SK-N-SH (cell line): ENCODE results near the gene DLG3. TPM values are rescaled to one million over a fixed set of nuclear protein-coding genes. Genes with fewer than 3 reads are reported as not detected.

Experiments used
- CTCF ChIA-PET: fragments of 300-600, 350-600 bp; formaldehyde crosslinking; extraction: SDS; loops from one replicate; lab custom pipeline; 2021; lab: Yijun Ruan, JAX
- POLR2A ChIA-PET: fragments of 350-600 bp; sonication (Branson Sonifier 250); formaldehyde crosslinking; extraction: SDS; loops from one replicate; lab custom pipeline; 2020; ENCODE audit warnings: antibody characterized with exemption, inconsistent platforms; lab: Yijun Ruan, JAX
- DNase-seq: peaks from one replicate; pipeline ENCODE4 v3.0.0; 2012
- H2AFZ ChIP-seq: fragments of 200-600 bp; sonication (generic); 2 replicates; pipeline ENCODE4 v1.8.1; 2016; ENCODE audit warnings: antibody characterized with exemption, mild to moderate bottlenecking, low read depth
- H3F3A ChIP-seq: fragments of 200-600 bp; sonication (generic); replicated peaks from 2 replicates; pipeline ENCODE3; 2016; ENCODE audit warnings: antibody characterized with exemption, mild to moderate bottlenecking; ENCODE audit not compliant: insufficient read depth
- H3K27ac ChIP-seq, 2 experiments: fragments of 200-500 bp in 1 of 2; fragments of 200-600 bp in 1 of 2; sonication (Bioruptor generic) in 1 of 2; sonication (generic), shearing (Covaris generic) in 1 of 2; 2 replicates each; pipeline versions ENCODE4 v1.5.1 to v1.6.1; 2014 to 2016; ENCODE audit warnings: low read depth in 2 of 2, inconsistent platforms in 1 of 2, low read length in 1 of 2, mild to moderate bottlenecking in 1 of 2, mixed read lengths in 1 of 2
- H3K27me3 ChIP-seq: fragments of 200-600 bp; sonication (generic), shearing (Covaris generic); 2 replicates; pipeline ENCODE4 v1.6.1; 2016; ENCODE audit warnings: mixed run types; ENCODE audit not compliant: insufficient read depth
- H3K36me3 ChIP-seq, 2 experiments: fragments of 200-500 bp in 1 of 2; fragments of 200-600 bp in 1 of 2; sonication (Bioruptor generic) in 1 of 2; sonication (generic) in 1 of 2; replicated peaks in 1 of 2; 2 replicates each; pipeline versions ENCODE3 to v1.5.1; 2014 to 2016; ENCODE audit warnings: low read length in 1 of 2, mild to moderate bottlenecking in 1 of 2; ENCODE audit not compliant: insufficient read depth in 2 of 2, control insufficient read depth in 1 of 2
- H3K4me1 ChIP-seq, 2 experiments: fragments of 200-500 bp in 1 of 2; fragments of 200-600 bp in 1 of 2; sonication (Bioruptor generic) in 1 of 2; sonication (generic), shearing (Covaris generic) in 1 of 2; 2 replicates each; pipeline versions ENCODE4 v1.5.1 to v1.6.1; 2014 to 2016; ENCODE audit warnings: low read depth in 1 of 2, low read length in 1 of 2, mixed run types in 1 of 2; ENCODE audit not compliant: insufficient read depth in 2 of 2, control insufficient read depth in 1 of 2
- H3K4me2 ChIP-seq: fragments of 200-600 bp; sonication (generic), shearing (Covaris generic); 2 replicates; pipeline ENCODE4 v1.6.1; 2017; ENCODE audit warnings: mixed run types
- H3K4me3 ChIP-seq, 2 experiments: fragments of 200-500 bp in 1 of 2; fragments of 200-600 bp in 1 of 2; sonication (Bioruptor generic) in 1 of 2; sonication (generic), shearing (Covaris generic) in 1 of 2; 2 replicates each; pipeline versions ENCODE4 v1.5.1 to v1.8.1; 2014 to 2016; ENCODE audit warnings: low read depth in 2 of 2, inconsistent platforms in 1 of 2, low read length in 1 of 2, mild to moderate bottlenecking in 1 of 2, mixed read lengths in 1 of 2, moderate library complexity in 1 of 2
- H3K79me2 ChIP-seq: fragments of 200-600 bp; sonication (generic); 2 replicates; pipeline ENCODE4 v1.8.1; 2017; ENCODE audit warnings: mild to moderate bottlenecking; ENCODE audit not compliant: insufficient read depth
- H3K9ac ChIP-seq: fragments of 200-600 bp; sonication (generic); 2 replicates; pipeline ENCODE4 v1.6.1; 2017; ENCODE audit warnings: mixed run types
- H3K9me2 ChIP-seq: fragments of 200-600 bp; sonication (generic); 2 replicates; pipeline ENCODE4 v1.6.1; 2017; ENCODE audit warnings: mixed run types
- H3K9me3 ChIP-seq: fragments of 200-600 bp; sonication (generic); 2 replicates; pipeline ENCODE4 v1.6.1; 2017; ENCODE audit warnings: mixed run types, mild to moderate bottlenecking, moderate library complexity
- H4K20me1 ChIP-seq: fragments of 200-600 bp; sonication (generic); 2 replicates; pipeline ENCODE4 v1.6.1; 2017; ENCODE audit warnings: mild to moderate bottlenecking, mixed run types; ENCODE audit not compliant: insufficient read depth
- CHD2 ChIP-seq: fragments of 150-350 bp; IDR thresholded peaks from 2 replicates; pipeline ENCODE4 v1.6.1; 2018; ENCODE audit warnings: low read length; ENCODE audit not compliant: partially characterized antibody
- CTCF ChIP-seq: fragments of 200-600 bp; sonication (generic); IDR thresholded peaks from 2 replicates; pipeline ENCODE4 v1.6.1; 2017; ENCODE audit warnings: antibody characterized with exemption, mild to moderate bottlenecking, moderate library complexity
- ELF1 ChIP-seq: IDR thresholded peaks from 2 replicates; pipeline ENCODE4 v1.4.0; 2012
- FOSL2 ChIP-seq: IDR thresholded peaks from 2 replicates; pipeline ENCODE4 v1.4.0; 2012; ENCODE audit warnings: low read depth, mild to moderate bottlenecking, moderate library complexity, borderline replicate concordance
- GABPA ChIP-seq: IDR thresholded peaks from 2 replicates; pipeline ENCODE4 v1.4.0; 2012; ENCODE audit warnings: low read depth, mild to moderate bottlenecking
- MEF2A ChIP-seq: IDR thresholded peaks from 2 replicates; pipeline ENCODE4 v1.4.0; 2012; ENCODE audit warnings: low read depth, borderline replicate concordance
- MXI1 ChIP-seq: IDR thresholded peaks from 2 replicates; pipeline ENCODE4 v1.6.1; 2012; ENCODE audit warnings: mild to moderate bottlenecking, low read depth, low read length, improper control_type of control experiment
- NRF1 ChIP-seq: IDR thresholded peaks from 2 replicates; pipeline ENCODE4 v1.6.1; 2012; ENCODE audit warnings: low read depth, mild to moderate bottlenecking, low read length
- RCOR1 ChIP-seq: fragments of 150-350 bp; IDR thresholded peaks from 2 replicates; pipeline ENCODE4 v1.6.1; 2017; ENCODE audit warnings: antibody characterized with exemption, low read length
- REST ChIP-seq: IDR thresholded peaks from 2 replicates; pipeline ENCODE4 v1.6.1; 2012; ENCODE audit warnings: mild to moderate bottlenecking, low read depth, low read length, moderate library complexity
- TEAD4 ChIP-seq: IDR thresholded peaks from 2 replicates; pipeline ENCODE4 v1.4.0; 2012; ENCODE audit warnings: mild to moderate bottlenecking, borderline replicate concordance; ENCODE audit not compliant: insufficient read depth
- WGBS: methylation state at CpG from one replicate; pipeline ENCODE4 v1.1.6; 2017; ENCODE audit warnings: low lambda C conversion rate; 5-methylcytosine and 5-hydroxymethylcytosine counted together
- polyA plus RNA-seq, 3 experiments: library from polyadenylated mRNA; depleted of rRNA; stranded (reverse); fragments of >200 nt; gene quantifications; 2 replicates each; pipeline ENCODE4 v1.2.3, GENCODE V29; 2012
- TF ChIP-seq, protein P1 (sequence below): IDR thresholded peaks from 2 replicates; pipeline ENCODE4 v1.4.0; 2012; ENCODE audit warnings: low read depth

The DLG3 gene
- polyA plus RNA-seq, 1 of the 3 experiments (the other 2 are of a cell fraction): 11.7 TPM

DNA sequence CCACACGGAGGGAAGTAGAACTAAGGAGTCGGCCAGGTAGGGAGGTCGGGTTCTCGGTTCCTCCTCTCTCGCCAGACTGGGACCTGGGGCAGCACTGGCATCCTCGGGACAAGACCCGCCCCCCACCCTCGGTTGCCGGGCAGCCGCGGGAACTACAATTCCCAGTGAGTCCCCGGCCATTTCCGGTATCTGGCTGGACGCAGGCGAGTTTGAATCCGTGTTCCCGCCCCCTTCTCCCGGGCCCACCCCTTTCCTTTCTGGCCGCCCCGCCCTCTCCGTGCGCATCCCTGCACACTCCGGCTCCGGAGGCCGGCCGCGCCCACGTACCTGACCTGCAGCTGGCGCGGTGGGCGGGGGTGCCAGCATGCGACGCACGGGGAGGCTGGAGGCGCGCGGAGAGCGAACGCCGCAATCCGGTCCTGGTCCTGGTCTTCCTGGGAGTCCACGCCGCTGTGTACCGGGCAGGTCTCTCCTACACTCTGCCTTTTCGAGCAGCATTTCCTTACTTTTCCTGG lies 10.2 kb upstream of the DLG3 start:
- H4K20me1 ChIP-seq: no peaks in the 10 kb centered on the region
- ChIA-PET CTCF (interaction anchor here (1.5 to 3.9 kb wide), 5 partner anchors 11 to 96 kb away, joined by 3 to 23 read pairs (median 7); partner anchors contain the start of genes DLG3 and GDPD2), POLR2A (no interaction called here)
- no peaks in the 10 kb centered on the region for H3K27me3 ChIP-seq
- no peaks in the 10 kb centered on the region for H3K9me2 ChIP-seq
- no peaks in the 10 kb centered on the region for H3K36me3 ChIP-seq
- H3K4me2 ChIP-seq: peak overlapping the region; percentile 78
- no peaks in the 10 kb centered on the region for H3F3A ChIP-seq
- H3K27ac ChIP-seq: peak overlapping the region; percentile 71 to 84
- WGBS: 32% methylated on average over 29 of the region's 45 CpGs
- H3K79me2 ChIP-seq: no peaks in the 10 kb centered on the region
- peak; percentile 23 for TF ChIP-seq CHD2
- TF ChIP-seq, protein P1, sequence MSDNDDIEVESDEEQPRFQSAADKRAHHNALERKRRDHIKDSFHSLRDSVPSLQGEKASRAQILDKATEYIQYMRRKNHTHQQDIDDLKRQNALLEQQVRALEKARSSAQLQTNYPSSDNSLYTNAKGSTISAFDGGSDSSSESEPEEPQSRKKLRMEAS: peak; percentile 7; the same call in 1 of the 2 replicates
- peak; percentile 42; the same call in 1 of the 2 replicates for TF ChIP-seq NRF1
- peak; percentile 75 for TF ChIP-seq GABPA
- no peak for TF ChIP-seq RCOR1
- no peak for TF ChIP-seq TEAD4
- TF ChIP-seq ELF1: peak; percentile 74
- peak; percentile 51; the same call in 1 of the 2 replicates for TF ChIP-seq MXI1
- H3K4me3 ChIP-seq: peak overlapping the region; percentile 64 to 81
- no peaks in the 10 kb centered on the region for H3K9me3 ChIP-seq
- peak; percentile 93 for DNase-seq
- H2AFZ ChIP-seq: peak overlapping the region; percentile 94
- peak overlapping the region; percentile 78 for H3K9ac ChIP-seq
- peaks cover 0 to 8% of the 10 kb centered on the region in 2 experiments; a peak in 1 of 4 replicates for H3K4me1 ChIP-seq

- H3F3A ChIP-seq: no peaks in the 10 kb centered on the region
- H4K20me1 ChIP-seq: no peaks in the 10 kb centered on the region
- peak overlapping the region; percentile 48 to 71; a peak in 3 of 4 replicates for H3K27ac ChIP-seq
- 9% methylated on average over 15 of the region's 17 CpGs for WGBS
- DNase-seq: no peak
- no peaks in the 10 kb centered on the region for H3K79me2 ChIP-seq
- H3K9ac ChIP-seq: peak overlapping the region; percentile 78
- POLR2A ChIA-PET: interaction anchor here (1.4 kb wide), 1 partner anchor 10 kb away, joined by 4 read pairs; the partner anchor contains the start of gene DLG3
- no peaks in the 10 kb centered on the region for H3K27me3 ChIP-seq
- H3K9me2 ChIP-seq: no peaks in the 10 kb centered on the region
- CTCF ChIA-PET: interaction anchor here (2.0 to 3.9 kb wide), 4 partner anchors 10 to 20 kb away, joined by 6 to 23 read pairs (median 9); partner anchors contain the start of genes DLG3 and GDPD2
- H3K4me2 ChIP-seq: peak overlapping the region; percentile 78
- no peak for TF ChIP-seq REST
- TF ChIP-seq CTCF: no peak
- TF ChIP-seq FOSL2: no peak
- TF ChIP-seq GABPA: no peak
- TF ChIP-seq MEF2A: peak; percentile 84
- H2AFZ ChIP-seq: peak overlapping the region; percentile 77
- no peaks in the 10 kb centered on the region for H3K9me3 ChIP-seq
- H3K36me3 ChIP-seq: no peaks in the 10 kb centered on the region
- H3K4me1 ChIP-seq: peaks cover 0 to 8% of the 10 kb centered on the region in 2 experiments; a peak in 1 of 4 replicates
- H3K4me3 ChIP-seq: peak overlapping the region; percentile 64 to 81
Observed at GRCh38 chrX:70434914-70435586, 9.6 kb upstream of the DLG3 start.
